ENCODE results near the gene ASTN2.

GRCh38 chr9:116686693-116687073 lies 728.2 kb downstream of the ASTN2 start:
- TF ChIP-seq EP300 (IDR thresholded peaks at IDR 0.05; ENCODE audit: borderline replicate concordance in 1 of 2, control insufficient read depth in 1 of 2, low read depth in 2 of 2, low read length in 2 of 2) (no peak), ZSCAN29 (IDR thresholded peaks at IDR 0.05) (no peak), POLR2AphosphoS5 (IDR thresholded peaks at IDR 0.05; ENCODE audit: low read length) (no peak), FOS (IDR thresholded peaks at IDR 0.05; ENCODE audit: borderline replicate concordance, extremely low read depth, insufficient read length) (no peak), SMAD1 (IDR thresholded peaks at IDR 0.05; ENCODE audit: low read depth, partially characterized antibody) (no peak), EZH2 (IDR thresholded peaks at IDR 0.05; ENCODE audit: borderline replicate concordance, control insufficient read depth, low read depth, low read length) (no peak), HCFC1 (IDR thresholded peaks at IDR 0.05; ENCODE audit: low read length) (no peak), JUNB (IDR thresholded peaks at IDR 0.05) (no peak), CEBPB (IDR thresholded peaks at IDR 0.05; ENCODE audit: borderline replicate concordance in 1 of 2, low read depth in 2 of 2, low read length in 2 of 2) (no peak), NBN (IDR thresholded peaks at IDR 0.05) (no peak)
